Activated CD8-positive, alpha-beta memory T cell treated with anti-CD3 and anti-CD28 coated beads, Interleukin-2, amount 50 U/mL, for 1 hour (primary cell): ENCODE results near the gene EGFLAM.
"Not testable (repeated sequence)": the region's sequence is repeated elsewhere in the genome, so short reads cannot be mapped to it uniquely, and the experiment has no call there.

Experiments used
- DNase-seq: peaks from one replicate; pipeline ENCODE4 v3.0.0-alpha.2; 2020; ENCODE audit errors: extremely low read depth

EGFLAM gene

DNA sequence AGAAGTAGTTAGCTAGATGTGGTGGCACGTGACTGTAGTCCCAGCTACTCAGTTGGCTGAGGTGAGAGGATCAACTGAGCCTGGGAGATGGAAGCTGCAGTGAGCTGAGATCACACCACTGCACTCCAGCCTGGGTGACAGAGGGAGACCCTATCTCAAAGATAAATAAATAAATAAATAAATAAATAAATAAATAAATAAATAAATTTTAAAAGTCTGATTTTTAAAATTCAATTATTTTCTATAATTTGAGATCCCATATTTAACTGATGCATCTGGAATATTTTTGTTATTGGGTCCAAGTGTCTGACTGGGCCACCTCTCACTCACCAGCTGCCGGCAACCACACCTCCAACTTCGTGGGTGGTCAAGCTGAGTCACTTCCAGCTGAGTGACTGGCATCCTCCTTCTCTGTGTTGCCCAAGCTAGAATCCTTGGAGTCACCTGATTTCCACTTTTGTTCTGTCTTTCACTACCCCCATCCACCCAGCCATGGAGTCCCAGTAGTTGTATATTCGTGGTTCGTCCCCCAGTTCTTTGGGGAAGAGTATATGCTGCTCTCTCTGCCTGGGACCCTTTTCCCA lies 70.9 kb downstream of the EGFLAM start:
- no peak for DNase-seq

DNA sequence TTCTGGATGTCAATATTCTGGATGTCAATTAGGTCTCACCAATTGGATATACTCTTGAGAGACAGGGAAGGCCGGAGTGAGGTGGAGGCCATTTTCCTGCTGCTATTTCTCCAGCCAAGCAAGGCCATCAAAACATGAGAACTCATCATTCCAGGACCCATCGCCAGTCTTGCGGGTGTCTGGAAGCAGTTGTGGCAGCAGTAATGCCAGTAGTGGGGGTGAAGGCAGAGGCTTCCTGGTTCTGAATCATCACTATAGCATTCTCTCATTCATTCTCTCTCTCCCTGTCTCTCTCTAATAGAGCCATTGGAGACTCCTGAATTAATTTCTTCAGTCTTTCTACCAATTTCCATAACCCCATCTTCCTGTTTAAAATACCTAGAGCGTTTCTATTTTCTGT lies 71.8 kb downstream of the EGFLAM start:
- DNase-seq, result no peak

DNA sequence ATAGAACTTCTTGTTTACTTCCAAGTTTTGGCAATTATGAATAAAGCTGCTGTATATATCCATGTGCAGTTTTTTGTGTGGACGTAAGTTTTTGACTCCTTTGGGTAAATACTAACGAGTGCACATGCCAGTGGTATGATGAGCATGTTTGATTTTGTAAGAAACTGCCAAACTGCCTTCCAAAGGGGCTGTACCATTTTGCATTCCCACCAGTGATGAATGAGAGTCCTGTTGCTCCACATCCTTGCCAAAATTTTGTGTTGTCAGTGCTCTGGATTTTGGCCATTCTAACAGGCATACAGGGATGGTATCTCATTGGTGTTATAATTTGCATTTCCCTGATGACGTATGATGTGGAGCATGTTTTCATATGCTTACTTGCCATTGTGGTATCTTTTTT lies 73.5 kb downstream of the EGFLAM start:
- no peak for DNase-seq

DNA sequence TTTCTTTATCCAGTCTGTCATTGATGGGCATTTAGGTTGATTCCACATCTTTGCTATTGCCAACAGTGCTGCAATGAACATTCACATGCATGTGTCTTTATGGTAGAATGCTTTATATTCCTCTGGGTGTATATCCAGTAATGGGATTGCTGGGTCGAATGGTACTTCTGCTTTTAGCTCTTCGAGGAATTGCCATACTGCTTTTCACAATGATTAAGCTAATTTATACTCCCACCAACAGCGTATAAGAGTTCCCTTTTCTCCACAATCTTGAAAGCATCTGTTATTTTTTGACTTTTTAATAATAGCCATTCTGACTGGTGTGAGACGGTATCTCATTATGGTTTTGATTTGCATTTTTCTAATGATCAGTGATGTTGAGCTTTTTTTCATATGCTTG lies 74.8 kb downstream of the EGFLAM start:
- DNase-seq, result not testable (repeated sequence)

DNA sequence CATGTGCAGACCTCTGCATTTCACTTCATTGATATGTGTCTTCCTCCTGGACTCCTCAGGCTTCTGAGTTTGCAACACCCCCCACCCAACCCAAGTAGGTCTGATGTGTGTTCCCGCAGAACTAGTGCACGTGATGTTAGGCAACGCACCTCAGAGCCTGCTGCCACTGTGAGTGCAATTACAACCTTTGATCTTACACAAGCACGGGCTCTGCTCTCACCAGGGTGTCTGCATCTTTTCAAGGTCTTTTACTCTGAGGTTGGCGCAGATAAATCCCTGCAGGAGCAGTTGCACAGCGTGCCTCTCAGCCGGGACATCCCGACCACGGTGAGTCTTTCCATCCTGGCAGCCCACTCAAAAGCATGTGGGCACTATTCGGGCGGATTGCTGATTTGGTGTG lies 80.1 kb downstream of the EGFLAM start:
- DNase-seq, result no peak

DNA sequence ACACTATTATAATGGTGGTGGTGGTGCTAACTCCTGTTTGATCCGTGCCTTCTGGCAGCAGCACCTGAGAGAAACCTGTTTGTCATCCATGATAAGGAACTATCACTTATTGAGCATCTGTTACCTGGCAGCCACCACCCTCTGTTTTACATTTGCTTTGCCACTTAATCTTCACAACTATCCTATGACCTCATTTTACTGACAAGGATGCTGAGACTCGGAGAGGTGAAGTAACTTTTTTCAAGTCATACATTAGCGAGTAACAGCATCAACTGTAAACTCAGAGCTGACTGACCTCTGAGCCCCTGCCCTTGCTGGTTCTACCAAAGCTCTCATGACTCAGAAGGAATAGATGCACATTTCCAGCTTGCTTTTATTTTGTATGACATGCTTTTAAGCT lies 81.1 kb downstream of the EGFLAM start:
- no peak for DNase-seq

DNA sequence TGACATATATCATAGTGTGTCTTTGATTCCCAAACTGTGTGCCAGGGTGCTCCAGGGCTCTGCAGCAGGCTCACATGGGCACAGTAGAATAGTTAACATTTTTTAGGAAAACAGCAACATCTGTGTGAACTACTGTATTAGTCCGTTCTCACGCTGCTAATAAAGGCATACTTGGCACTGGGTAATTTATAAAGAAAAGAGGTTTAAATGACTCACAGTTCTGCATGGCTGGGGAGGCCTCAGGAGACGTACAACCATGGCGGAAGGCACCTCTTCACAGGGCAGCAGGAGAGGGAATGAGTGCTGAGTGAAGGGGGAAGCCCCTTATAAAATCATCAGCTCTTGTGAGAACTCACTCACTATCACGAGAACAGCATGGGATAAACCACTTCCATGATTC lies 82.7 kb downstream of the EGFLAM start:
- DNase-seq, result no peak

DNA sequence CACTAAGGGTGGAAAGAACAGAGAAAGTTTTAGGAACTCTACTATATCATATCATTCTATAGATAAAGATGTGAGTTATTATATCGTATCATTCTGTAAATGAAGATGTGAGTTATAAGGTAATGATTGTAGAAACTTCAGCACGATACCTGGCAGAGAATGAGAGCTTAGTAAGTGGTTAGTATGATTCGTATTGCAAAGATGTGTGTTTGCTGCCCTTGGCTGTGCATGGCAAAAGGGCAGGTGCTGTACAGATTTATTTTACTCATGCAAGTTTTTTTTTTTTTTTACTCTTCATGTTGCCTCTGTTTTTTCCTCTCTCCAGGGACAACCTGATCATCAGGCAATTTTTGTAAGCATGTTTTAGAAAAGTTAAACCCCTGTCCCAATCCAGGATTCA lies 83.3 kb downstream of the EGFLAM start:
- DNase-seq, result no peak

DNA sequence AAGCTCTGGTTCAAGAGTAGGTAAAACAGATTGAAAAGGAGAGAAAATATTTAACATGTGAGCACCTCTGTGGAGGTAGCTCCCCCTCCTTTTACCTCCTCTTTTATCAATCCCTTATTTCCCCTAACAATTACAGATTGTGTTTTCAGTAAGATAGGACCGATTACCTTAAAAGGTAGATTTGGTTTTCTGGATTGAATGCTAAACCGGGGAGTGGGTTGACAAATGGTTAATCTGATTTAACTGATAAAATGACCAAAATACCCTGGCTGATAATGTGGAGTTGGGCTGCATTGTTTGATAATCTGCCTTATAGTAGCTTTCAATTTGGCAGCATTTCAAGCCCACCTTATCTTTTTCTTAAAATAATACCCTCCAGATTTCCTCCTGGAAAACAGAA lies 83.9 kb downstream of the EGFLAM start:
- DNase-seq, result no peak

DNA sequence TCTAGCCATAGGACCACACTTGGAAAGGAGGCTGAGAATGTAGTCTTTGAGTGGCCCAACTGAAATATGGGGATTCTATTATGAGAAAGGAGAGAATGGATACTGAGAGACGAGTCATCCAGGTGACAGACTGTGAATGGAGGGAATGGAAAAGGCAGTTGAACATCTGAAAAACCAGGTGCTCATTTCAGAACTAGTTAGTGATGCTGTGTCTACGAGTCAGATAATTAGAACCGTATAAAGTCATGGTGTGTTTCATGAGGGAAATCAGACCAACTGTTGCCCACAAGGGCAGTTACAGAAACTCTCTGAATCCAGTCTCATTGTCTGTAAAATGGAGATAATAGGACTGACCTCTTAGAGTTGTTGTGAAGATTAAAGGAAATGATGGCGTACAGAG lies 86.5 kb downstream of the EGFLAM start:
- no peak for DNase-seq

DNA sequence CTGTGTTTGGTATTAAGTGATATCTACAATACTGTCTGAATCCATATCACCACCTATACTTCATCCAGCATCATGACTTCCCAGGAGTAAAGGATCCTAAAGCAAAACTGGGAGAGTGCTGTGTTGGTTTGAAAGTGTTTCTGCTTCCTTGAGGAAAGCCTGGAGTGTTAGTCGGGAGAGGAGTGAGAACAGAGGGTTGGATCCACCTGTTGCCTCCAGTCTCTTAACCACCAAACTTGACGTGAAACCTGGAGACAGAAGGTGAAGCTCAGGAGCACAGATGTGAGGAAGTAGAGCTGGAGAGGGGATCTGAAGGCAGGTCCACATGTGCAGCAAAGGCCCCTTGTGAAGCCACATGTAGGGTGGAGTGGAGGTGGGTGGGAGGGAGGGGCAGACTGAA lies 88.2 kb downstream of the EGFLAM start:
- DNase-seq, result no peak

DNA sequence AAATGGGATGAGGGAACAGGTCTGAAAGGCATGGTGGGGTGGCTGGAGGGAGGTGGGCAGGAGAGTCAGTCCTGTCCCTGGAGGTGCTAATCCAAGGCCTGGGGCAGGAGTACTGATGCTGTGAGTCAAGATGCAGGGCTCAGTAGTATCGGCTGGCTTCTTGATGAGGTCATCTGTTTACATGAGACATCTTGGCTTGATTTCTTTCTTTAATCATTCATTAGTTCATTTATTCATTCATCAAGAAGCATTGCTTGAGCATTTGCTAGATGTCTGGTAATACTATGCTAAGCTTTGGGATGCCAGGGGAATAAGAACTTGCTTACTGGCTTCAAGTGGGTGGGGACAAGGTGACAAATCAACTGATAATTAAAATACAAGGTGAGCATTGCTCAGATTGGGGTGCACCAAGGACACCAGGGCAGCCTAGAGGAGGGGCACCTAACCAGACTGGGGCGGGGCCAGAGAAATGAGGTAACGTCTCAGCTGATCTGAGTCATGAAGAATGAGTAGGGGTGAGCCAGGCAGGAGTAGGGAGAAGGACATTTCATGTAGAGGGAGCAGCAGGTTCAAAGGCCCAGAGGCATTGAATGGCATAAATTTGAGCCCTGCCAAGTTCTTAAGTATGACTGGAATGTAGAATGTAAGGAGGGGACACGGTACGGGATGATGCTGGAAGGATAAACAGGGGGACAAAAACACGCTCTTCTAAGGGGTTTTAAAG lies 88.8 kb downstream of the EGFLAM start:
- DNase-seq, result no peak

DNA sequence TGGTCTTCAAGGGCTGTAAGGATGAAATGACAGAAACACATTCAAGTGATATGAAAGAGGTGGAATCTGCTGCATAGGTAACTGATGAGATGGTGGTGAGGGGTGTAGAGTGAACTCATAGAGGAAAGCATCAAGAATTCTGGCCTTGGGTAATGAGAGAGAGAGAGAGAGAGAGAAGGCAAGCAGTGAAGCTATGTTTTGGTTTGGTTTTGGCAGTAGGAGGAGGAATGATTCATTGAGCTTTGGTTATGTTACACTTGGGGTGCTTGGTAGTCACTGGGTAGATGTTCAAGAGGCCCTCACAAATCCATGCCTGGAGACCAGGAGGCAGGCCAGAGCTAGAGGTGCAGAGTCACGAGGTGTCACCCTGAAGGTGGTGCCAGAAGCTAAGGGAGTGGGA lies 89.5 kb downstream of the EGFLAM start:
- DNase-seq, result no peak

DNA sequence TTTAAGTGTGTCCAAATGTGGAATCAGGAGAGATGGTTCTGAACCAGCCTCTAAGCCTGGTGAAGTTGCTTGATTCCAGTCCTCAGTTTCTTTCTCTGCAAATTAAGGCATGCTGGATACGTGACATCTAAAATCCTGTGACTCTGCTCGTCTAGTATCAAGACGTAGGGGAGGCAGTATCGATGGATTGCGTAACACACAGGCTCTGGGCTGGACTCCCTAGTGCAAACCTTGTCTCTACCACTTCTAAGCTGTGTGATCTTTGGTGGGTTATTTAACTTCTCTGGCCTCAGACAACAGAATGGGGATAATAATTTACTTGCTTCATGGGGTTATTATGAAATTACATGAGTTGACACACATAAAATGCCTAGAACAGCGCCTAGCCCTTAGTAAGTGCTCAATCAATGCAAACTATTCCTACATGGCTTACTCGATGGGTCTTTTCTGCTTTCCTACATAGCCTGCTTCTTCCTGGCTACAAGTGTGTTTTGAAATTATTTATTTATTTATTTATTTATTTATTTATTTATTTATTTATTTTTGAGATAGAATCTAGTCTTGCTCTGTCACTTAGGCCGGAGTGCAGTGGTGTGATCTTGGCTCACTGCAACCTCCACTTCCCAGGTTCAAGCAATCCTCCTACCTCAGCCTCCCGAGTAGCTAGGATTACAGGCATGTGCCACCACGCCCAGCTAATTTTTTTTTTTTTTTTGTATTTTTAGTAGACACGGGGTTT lies 102.1 kb downstream of the EGFLAM start:
- DNase-seq, result no peak

DNA sequence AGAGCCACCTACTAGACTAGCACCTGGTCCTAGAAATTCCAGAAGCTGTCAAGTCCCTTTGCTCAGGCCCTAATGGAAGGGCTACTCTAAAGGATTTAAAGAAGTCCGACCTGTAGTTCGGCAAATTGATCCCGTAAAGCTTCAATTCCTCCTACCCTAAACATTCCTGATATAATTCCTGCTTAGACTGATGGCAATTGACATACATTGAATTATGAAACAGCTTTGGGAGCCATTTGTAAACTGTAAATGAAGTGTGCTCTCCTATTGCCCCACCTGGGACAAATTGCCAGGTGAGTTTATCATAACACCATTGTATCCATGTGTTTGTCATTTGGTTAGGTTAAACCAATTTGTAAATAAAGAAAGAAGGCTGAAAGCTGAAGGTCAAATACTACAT lies 104.4 kb downstream of the EGFLAM start:
- DNase-seq, result no peak

DNA sequence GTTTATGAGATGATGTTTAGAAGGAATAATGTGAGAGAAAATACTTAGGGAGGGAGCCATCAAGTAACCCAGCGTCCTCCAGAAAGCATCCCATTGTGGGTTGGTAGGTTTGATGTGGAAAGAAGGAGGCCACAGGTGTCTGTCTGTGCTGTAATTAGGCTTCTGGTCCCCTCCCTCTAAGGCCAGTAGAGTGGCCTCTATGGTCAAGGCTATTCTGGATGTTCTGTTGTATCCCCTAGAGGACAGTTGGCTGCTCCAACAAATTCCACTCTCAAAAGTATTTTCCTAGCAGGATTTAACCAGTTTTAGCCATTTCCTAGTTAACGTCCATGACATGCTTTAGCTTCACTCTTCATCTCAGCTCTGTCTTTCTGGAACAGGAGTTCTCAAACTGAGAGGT lies 106.5 kb downstream of the EGFLAM start:
- no peak for DNase-seq

DNA sequence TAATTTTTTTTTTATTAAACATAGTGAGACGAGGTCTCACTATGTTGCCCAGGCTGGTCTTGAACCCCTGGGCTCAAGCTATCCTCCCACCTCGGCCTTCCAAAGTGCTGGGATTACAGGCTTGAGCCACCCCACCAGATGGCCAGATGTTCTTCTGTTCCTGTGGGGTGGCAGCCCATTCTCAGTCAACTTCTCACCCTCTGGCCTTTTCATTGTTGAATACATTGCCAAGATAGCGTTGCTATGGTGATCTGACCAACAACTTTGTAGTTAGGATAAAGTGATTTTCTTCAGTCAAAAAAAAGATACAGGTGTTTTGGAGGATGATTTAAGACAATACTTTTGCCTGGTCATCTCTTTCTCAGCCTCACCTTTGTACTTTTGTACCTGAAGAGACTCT lies 109.1 kb downstream of the EGFLAM start:
- DNase-seq, result no peak

DNA sequence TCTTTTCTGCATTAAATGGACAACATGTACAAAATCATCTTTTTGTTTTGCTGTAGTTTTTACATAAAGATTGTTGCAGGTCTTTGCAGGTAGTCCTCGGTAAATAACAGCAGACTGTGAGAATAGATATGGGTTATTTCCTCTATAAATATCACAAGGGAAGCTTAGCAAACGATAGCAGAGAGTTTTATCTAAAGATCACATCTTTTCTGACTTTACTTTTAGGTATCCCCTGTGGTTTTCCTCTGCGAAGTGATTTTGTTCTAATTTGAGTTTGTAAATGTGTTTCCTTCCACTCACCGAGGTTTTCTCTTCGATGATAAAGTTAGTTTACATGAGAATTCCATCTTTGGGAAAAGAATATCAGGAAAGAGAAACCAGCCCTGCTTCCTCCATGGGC lies 109.6 kb downstream of the EGFLAM start:
- no peak for DNase-seq

DNA sequence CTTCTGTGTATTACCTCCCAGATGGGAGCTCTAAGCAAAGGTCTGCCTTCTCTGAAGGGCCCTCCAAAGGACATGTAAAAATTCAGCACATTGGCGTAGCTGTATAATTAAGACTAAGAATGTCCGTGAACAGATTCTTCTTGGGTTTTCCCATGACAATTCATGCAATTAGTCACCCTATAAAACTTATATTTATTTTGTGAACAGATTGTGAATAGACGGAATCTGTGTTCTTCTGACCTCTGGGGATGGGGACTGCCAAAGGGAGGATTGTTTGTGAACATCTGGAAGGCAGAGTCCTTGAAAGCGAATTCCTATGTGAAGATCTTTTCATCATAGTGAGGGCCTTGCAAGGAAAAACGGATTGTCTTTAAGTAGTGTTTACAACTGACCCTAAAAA lies 111.3 kb downstream of the EGFLAM start:
- no peak for DNase-seq

DNA sequence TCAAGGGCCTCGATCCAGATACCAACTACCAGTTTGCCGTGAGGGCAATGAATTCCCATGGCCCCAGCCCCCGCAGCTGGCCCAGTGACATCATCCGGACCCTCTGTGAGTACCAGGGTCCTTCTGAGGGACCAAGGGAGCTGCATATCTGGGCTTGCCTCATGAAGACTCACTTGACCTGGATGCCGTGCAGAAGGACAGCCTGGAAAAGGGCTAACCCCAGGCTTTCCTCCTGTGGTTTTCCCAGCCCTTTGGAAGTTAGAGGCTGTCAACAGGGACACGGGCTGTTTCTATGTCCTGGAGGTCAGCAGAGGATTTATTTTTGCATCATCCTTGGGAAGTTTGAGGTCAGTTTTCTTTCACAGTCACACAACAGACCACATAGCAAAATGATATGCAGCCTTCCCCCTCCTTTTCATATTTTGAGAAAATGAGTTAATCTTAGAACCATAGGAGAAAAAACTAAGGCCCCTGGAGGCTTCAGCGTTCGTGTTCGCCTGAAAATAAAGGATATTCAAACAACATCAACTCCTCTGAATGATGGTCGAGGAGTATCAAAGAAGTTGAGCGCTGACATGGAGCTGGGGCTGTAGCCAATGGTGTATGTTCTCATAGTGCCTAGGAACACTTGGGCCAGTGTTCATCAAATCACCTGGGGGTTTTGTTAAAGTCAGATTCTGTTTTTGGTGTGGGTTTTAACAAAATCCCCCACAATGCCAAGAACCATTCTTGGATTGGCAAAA lies 112.2 kb downstream of the EGFLAM start:
- DNase-seq, result no peak

DNA sequence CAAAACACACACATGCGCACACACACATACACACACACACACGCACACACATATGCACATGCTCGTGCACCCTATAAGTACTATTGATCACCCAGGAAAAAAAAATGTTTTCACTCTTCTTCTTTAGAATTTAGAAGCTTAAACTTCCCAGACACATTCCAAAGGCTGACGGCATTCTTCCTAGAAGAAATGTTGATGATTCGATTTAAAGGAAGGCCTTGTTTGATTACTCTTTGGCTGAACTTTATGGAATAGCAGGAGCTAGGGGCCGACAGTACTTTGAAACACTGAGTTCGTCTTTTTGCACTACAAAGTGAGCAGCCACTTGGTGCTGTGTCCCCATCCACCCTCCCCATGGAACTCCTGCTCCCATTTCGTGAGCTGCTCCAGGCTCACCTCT lies 113.2 kb downstream of the EGFLAM start:
- no peak for DNase-seq

DNA sequence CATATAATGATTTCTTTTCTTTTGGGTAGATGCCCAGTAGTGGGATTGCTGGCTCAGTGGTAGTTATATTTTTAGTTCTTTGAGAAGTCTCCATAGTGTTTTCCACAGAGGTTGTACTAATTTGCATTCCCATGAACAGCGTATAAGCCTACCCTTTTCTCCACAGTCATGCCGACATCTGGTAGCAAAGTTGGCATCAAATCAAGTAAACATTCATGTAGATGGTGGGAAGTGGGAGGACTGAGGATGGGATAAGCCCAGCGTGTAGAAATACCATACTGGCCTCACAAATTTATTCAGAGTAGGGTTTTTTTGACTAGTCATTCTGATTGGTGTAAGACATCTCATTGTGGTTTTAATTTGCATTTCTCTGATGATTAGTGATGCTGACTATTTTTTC lies 115.4 kb downstream of the EGFLAM start:
- no peak for DNase-seq

DNA sequence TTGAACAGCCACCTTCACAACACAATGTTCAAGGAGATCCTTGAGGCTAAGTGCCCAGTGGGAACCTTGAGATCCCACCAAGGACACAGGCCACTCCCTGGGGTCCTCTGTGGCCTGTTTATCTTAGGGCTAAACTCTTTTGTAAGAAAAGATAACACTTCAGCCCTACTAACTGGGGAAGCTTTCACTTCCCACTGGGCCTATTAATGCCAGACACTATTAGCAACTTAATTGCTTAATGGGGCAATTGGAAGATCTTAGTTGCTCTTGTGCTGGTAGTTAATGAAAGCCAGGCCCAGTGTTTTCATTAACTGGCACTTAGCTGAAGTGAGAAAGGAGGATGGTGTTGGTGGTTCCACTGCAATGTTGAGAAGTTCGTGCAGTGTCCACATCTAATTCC lies 117.1 kb downstream of the EGFLAM start:
- DNase-seq, result no peak
